GM19324 (cell line): Measurements from ENCODE around the gene MYO3B.
"Not testable (repeated sequence)": the region's sequence is repeated elsewhere in the genome, so short reads cannot be mapped to it uniquely, and the experiment has no call there.

ENCODE experiments used
- ATAC-seq: cut with Tn5 transposase; IDR thresholded peaks from one replicate; pipeline ENCODE4 v1.9.1; 2021; ENCODE audit warnings: mild to moderate bottlenecking, moderate library complexity; ENCODE audit not compliant: unreplicated experiment, low FRiP score

MYO3B gene

DNA sequence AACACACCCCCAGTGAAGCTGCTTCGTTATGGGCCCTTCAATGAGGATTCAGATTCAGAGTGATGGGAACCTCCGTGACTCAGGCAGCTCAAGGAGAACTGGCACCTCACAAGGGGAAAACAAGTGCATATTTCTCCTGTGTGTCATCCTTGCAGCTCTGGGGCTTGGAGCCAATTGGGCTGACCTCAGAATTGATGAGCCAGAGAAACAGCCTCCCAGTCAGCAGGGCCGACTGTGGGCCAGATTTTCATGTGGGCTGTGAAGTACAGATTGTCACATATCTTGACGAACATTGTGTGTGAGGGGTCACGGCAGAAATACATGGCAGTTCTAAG lies 347.6 kb downstream of the MYO3B start:
- ATAC-seq, result no peak

DNA sequence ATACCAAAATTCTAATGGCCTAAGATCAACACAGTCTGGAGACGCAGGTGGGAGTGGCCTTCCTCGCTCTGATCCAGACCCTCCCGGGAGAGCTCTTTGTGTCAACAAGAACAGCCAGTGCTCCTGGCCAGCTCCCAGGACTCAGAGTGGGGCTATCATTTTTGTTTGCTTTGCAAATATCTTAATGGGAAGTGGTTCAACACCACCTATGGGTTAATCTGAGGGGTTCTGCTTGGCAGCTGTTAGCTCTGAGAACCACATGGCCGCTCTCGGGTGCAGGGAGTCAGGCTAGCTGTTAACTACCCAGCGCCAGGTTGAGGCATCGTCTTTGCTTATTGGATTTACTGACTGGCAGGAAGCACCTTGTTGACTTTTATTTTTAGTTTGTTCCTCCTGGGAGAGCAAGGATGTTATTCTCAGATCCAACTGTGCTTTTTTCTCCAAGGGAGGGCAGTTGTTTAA lies 352.4 kb downstream of the MYO3B start:
- no peak for ATAC-seq

DNA sequence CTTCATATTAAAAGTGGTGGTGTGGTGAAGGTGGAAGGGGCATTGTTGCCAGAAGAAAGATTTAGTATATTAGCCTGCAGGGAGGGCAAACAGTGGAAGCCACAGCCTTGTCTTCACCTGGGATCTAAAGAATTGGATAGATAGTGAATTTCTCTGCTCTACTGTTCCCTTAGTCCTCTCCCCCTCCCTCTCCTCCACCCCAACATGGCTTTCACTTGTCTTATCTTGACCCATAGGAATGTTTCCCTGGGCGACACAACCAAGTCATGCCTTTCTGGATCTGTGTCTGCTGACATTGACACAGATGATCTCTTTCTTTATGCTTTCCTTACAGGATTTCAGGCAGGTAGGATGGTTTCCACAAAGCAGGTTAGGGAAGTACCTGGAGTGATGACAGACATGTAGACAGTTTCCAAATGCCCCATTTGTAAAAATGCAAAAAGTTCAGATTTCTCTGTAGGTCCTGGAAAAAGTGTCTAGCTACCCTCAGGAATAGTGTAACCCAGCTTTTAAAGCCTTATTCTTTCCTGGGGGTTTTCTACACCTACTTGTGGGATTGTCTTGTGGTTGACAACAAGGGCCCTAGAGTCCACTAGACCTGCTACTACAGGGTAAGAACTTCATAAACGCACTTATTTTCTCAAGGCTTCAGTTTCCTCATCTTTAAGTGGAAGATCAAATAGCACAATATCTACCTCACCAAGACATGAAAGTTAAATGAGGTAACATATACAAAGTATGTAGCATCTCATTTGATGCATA lies 353.0 kb downstream of the MYO3B start:
- ATAC-seq, result no peak

DNA sequence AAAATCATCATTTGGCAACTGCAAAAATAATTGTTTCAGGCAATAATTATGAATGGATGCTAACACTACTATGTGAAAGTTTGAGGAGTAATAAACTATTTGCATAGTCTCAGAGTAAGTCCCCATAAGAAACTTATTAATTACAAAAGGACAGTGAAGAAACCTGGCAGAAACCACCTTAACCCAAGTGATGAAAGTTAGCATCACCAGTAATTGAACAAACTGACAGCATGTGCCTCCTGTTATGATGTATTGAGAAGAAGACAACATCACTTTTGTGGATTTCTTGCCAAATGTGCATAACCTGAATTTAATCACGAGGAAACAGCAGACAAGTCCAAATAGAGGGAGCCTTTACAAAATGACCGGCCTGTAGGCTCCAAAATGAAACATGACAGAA lies 353.9 kb downstream of the MYO3B start:
- ATAC-seq, result no peak

DNA sequence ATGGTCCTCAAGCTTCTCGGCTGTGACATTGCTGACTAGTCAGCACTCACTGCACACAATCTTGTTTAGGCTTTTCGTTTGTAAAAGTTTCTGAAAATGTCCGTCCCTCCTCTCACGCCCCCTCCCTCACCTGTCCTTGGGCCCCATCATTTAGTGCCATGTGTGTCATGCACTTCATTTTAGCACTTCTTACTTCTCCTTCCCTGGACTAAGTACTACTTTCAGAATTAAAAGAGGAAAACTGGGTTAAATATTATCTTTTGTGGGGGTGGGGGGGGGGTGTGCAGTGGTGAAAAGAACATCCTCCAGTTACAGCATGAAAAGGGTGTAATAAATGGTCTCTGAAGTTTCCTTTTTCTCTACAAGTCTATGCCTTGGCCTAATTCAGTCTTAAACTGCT lies 355.2 kb downstream of the MYO3B start:
- ATAC-seq, result no peak

DNA sequence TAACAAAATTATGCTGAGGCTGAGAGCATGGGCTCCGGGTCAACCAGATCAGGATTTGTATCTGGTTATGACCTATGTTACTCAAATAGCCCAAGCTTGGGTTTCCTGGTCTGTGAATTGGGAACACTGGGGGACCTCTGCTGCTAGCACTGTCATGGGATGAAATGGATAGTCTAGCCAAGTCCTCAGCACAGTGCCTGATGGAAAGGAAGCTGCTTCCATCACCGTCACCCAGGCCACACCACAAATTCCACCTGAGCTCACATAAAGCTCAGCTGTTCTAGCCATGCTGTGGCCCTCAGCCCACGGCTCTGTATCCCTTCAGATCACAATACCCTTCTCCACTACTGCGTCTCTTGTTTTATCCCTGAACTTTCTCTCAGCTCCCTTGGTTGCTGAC lies 357.6 kb downstream of the MYO3B start:
- no peak for ATAC-seq

DNA sequence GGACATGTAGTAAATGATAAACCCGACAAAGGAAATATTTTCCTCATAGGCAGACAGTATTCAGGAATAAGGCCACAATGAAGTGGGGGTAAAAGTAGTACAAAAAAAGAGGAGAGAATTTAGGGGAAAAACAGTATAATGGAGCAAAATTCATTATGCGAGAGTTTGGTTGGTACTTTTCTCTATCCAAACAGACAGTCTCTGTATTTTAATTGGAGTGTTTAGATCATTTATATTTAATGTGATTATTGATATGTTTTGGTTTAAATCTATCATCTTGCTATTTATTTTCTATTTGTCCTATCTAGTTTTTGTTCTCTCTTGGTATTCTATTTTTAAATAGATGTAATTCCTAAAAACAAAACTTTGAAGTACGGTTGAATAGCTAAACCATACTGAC lies 366.9 kb downstream of the MYO3B start:
- ATAC-seq, result no peak

DNA sequence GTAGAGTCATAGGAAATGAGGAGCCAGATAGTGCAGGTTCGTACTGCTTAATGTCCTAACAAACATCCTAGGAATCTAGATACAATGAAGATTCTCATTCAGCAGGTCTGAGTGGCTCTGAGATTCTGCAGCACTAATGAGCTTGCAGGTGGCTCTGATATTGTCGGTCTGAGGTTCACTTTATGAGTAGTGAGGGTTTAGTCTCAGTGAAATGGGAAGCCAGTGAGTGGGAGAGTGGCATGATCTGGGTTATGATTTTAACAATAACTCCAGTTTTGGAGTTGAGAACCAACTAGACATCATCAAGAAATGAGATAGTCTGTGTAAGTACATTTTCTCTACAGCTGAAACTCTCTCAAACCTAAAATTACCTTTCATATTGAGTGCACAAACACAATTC lies 370.4 kb downstream of the MYO3B start:
- ATAC-seq, result no peak

DNA sequence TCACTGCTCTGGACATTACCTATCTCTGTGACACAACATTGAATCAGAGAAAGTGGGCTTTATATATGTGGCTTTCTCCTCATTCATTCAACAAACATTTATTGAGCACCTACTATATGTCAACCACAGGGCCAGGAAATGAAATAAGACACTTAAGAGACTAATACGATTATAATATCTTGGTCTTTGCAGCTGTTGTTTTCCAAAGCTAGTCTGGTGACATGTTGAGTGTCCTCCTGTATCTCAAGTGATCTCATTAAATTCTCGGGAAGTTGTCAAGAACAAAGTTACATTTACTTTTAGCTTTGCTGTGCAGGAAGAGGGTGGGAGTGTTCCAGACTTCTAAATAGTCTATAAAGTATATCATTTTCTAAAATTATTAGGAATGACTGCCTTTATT lies 372.6 kb downstream of the MYO3B start:
- no peak for ATAC-seq

DNA sequence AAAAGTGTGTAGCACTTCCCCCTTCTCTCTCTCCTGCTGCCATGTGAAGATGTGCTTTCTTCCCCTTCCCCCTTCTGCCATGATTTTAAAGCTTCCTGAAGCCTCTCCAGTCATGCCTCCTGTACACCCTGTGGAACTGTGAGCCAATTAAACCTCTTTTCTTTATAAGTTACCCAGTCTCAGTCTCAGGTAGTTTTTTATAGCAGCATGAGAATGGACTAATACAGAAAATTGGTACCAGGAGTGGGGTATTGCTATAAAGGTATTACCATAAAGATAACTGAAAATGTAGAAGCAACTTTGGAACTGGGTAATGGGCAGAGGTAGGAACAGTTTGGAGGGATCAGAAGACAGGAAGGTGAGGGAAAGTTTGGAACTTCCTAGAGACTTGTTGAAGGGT lies 374.0 kb downstream of the MYO3B start:
- ATAC-seq, result not testable (repeated sequence)

DNA sequence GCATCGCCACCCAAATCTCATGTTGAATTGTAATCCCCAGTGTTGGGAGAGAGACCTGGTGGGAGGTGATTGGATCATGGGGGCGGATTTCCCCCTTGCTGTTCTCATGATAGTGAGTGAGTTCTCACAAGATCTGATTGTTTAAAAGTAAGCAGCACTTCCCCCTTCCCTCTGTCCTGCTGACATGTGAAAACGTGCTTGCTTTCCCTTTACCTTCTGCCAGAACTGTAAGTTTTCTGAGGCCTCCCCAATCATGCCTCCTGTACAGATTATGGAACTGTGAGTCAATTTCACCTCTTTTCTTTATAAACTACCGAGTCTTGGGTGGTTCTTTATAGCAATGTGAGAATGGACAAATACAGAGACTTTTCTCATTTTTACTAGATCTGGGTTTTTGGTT lies 375.8 kb downstream of the MYO3B start:
- no peak for ATAC-seq

DNA sequence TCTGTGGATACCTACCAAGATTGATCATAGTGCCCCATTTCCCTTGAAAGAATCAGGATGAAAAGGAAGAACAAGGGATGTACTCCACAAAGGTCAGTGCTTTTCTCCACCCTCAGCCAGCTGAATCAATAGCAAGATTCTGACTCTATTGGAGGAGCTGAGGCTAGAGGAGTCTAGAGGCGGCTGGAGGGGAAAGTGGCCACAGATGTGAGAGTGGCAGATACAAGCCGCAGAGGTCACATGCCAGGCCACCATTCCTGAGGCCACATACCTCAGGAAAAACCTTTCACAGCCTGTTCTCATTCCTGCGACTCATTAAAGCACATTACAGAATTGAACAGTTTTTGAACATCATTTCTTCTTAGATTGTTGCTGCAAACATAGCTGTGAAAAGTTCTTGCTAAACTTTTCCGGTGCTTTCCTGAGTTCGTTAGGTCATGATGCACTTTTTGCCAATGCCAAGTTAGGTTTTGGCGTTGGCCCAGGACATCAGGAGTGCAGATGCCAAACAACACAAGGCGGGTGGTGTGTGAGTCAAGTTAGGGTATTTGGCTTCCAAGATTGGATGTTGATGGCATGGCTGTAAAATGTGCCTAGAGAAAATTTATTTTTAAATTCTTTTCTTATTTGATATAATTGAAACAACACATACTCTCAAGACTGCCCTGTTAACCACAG lies 376.5 kb downstream of the MYO3B start:
- ATAC-seq, result no peak

DNA sequence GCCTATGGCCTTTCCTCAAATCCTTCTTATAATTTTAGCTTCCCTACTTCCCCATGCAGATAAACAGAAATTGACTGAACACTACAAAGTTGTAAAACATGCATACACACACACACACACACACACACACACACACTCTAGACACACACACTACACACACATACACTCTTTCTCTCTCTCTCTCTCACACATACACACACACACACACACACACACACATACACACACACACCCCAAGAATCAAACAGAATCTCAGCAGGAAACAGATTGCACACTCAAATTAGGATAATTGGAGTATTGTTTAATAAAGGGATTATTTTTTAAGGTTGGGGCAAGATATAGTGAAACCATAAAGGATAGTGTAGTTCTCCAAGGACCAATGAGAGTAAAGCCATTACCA lies 385.0 kb downstream of the MYO3B start:
- no peak for ATAC-seq

DNA sequence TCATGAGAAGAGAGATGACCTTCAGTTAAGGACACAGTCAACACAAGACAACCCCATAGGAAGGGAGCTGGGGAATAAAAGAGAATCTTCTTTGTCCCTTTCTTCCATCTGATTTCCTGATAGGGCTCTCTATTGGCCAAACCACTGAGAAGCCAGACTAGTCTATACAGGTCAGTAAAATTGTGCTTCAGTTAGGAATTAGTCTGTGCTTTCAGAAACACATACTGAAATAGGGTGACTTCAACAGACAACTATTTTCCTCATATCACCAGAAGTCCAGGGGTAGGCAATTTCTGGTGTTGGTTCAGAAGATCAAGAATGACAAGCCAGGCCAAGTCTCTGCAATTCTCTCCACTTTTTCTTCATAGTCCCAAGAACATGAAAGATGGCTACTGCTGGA lies 385.5 kb downstream of the MYO3B start:
- no peak for ATAC-seq

DNA sequence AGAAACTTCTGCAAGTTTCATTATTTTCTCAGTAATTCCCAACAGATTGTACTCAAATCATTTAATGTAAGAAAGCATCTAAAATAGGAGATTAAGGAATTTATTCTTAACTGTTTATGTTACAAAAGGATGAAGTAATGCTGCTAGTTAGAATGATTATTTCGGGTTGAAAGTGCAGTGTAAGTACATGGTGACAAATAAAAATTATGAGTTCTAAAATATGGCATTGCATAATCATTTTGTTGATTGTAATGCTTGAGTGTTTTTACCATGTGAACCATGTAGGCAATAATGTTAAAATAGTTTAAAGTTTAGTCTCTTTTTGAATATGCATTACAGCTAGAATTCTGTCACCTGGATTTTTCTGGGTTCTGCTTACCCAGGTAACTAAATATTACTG lies 388.2 kb downstream of the MYO3B start:
- no peak for ATAC-seq

DNA sequence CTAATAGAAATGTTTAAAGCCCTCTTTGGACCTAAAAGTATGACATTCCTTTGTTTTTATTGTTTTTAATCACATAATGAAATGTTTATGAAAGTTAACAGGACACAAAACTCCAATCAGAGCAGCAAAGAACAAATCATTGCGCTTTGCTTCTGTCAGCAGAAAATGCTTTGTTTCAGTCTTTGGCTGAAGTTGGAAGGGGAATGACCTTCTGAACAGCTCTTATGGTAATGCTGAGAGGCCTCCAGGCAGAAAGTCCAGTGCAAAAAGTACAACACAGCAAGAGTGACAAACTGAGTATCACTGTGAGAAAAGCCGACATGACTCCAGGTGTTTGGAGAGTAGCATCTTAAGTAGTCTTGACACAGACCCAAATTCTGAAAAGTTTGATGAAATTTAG lies 389.5 kb downstream of the MYO3B start:
- no peak for ATAC-seq

DNA sequence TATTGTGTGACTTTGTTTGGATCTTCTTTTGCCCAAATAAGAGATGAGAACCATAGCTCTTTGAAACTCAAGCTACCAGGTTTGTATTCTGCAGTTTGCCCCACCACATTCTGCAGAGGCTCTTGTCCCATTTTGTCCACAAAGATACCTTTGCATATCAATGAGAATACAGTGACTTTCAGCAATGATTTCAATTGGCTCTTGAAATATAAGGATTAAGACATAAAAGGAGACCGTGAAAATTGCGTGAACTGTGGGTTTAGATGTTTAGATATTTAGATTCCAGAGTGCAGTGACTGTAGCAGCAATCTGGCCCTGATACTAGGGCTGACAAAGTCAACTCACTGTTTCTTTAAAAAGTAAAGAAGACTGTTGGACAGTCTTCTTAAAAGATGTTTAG lies 390.6 kb downstream of the MYO3B start:
- no peak for ATAC-seq

DNA sequence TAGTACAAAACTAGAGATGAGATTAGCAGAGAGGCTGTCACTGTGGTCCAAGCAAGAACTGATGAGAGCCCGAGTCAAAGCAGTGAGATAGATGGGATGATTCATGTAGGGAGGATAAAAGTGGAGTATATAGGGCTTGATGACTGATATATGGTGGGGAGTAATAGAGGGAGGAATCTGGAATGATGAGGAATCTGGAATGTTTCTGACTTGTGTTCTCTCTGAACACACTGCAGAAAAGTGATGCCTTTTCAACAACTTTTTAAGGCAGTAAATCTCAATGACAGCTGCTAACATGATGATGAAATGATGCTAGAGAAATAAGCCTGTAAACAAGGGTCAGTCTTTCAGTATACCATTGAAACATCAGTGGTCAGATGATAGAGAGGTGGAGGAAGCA lies 393.7 kb downstream of the MYO3B start:
- no peak for ATAC-seq

DNA sequence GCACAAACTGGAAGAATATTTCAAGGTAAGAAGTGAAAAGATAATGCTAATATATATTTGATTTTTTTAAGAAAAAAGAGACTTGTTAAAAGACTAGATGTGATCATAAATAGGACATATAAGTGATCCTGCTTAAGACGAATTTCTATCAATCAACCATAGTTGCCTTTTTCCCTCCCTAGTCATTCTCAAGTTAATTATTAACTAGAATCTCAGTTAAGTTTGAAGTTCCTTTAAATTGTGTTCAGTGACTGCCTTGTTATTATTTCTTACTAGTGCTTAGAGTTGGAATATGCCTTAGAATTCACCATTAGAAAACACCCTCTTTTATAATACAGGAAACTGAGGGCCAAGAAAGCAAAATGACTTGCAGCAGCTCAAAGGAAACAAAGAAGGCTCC lies 395.7 kb downstream of the MYO3B start:
- ATAC-seq, result no peak

DNA sequence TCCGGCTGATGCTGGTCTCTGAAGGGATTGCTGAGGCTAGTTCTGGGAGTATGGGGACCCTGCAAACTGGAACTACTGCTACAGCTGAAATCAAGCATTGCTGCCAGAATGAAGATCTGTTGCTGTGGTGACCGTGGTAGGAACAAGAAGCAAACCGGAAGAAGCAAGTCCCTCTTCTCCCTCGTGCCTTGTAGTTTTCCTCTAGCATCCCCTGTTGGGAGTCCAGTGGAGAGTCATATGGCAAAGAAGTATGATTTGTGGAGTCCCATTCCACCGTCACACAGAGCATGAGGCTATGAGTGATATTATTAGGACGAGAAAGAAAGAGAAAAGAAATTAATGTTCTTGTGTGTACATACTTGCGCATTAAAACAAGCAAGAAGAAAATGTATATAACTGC lies 398.3 kb downstream of the MYO3B start:
- ATAC-seq, result no peak

DNA sequence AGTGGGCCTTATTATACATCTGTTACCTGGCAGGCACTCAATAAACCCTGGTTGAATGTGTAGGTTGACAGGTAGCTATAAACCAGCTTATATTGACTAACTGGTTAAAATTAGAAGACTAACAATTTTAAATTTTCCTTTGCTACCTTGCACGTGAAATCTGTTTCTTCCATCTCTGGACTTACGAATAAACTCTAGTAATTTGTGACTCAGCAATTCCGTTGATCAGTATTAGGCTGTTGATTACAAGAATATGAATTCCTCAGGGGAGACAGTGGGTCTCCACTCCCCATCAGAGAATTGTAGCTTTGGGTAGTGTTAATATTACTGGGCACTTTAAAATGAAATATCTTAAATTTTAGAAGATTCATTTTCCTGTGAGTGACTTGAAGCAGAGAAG lies 399.4 kb downstream of the MYO3B start:
- no peak for ATAC-seq

DNA sequence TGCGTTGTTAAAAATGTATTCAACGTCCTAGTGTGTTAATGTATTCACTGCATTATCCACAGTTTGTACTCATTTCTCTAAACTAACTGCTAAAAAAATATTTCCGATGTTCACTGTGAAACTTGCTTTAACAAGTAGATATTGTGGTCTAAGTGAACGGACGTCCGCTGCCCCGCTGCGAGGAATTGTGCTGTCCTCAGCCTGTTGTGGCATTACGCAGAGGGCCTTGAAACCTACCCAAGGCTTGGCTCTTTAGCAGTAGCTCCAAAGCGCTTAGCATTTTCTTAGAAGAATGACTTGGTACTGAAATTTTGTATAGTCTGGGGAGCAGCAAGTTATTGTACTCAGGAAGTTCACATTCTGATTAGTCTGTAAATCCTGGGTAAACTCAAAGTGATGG lies 400.7 kb downstream of the MYO3B start:
- ATAC-seq, result no peak
